Coronary artery (tissue), 2 donors: ENCODE data around the gene ENTPD1.
"Not testable (repeated sequence)": the region's sequence is repeated elsewhere in the genome, so short reads cannot be mapped to it uniquely, and the experiment has no call there.

ENCODE experiments used
- DNase-seq: peaks from one replicate; pipeline ENCODE4 v3.0.0-alpha.2; 2017; ENCODE audit warnings: low spot score
- H3K27ac ChIP-seq, 2 donors: fragments of 200-600 bp; sonication (generic); one replicate each; pipeline ENCODE4 v1.5.1; 2016 to 2019
- H3K4me3 ChIP-seq: fragments of 200-600 bp; sonication (generic); 2 replicates; pipeline ENCODE4 v1.5.1; 2016; ENCODE audit warnings: mild to moderate bottlenecking, moderate library complexity
- CTCF ChIP-seq: fragments of 200-600 bp; sonication (generic); IDR thresholded peaks from one replicate; pipeline ENCODE4 v1.5.1; 2019; ENCODE audit warnings: antibody characterized with exemption

Gene ENTPD1

GRCh38 chr10:95728526-95728925, 27.4 kb upstream of the ENTPD1 start:
- TF ChIP-seq CTCF = no peak
- H3K4me3 ChIP-seq = no peak overlapping the region
- no peak overlapping the region for H3K27ac ChIP-seq
- DNase-seq = no peak

DNA sequence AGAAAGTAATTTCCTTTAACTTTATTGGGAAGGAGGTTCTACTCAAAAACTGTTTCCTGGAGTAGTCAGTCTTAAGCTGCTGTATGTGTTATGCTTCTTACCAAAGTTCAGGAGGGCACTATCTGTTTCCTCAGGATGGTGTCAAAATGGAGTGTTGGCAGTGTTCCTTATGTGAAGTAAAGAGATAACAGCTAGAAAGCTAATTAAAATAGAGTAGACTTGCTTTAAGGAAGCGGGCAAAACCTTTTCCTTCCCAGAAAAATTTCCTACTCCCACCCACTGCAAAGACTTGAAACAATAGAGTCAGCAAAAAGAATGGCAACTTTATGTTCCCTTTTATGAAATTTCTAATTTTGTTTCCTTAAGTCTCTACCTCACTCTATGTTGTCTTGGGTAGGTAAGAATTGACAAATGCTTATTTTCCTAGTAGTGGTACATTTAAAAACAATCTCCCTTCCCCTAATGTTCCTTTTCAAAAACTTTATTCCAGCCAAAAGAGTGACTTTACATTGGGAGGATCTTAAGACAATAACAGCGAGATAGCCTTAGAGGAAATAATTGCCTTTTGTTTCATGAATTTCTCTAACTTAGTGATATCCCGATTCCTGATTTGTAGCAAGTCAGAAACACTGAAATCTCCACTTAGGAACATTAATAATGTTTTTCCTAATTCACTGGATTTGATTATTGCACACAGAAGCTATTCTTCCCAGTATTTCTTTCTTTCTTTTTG, 26.5 kb upstream of the ENTPD1 start:
- DNase-seq = no peak
- no peak for TF ChIP-seq CTCF
- H3K4me3 ChIP-seq = no peak overlapping the region
- peak overlapping the region in 1 of 2 donors; percentile 50 for H3K27ac ChIP-seq

DNA sequence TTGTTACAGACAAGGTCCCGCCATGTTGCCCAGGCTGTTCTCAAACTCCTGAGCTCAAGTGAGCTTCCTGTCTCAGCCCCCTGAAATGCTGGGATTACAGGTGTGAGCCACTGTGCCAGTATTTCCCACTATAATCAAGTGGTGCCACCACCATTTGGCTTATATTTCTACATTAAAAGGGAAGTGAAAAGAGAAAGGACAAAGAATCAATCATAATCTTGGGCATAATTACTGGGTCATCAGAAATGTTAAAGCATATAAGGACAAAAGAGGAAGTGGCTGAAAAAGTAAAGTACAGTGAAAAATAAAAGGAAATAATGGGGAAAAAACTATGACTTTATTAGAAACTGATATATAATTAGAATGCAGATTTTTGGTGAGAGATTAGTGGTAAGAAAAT, 25.7 kb upstream of the ENTPD1 start:
- Histone ChIP-seq H3K27ac (peak overlapping the region in 1 of 2 donors; percentile 50), H3K4me3 (no peak overlapping the region)
- no peak for TF ChIP-seq CTCF
- no peak for DNase-seq

DNA sequence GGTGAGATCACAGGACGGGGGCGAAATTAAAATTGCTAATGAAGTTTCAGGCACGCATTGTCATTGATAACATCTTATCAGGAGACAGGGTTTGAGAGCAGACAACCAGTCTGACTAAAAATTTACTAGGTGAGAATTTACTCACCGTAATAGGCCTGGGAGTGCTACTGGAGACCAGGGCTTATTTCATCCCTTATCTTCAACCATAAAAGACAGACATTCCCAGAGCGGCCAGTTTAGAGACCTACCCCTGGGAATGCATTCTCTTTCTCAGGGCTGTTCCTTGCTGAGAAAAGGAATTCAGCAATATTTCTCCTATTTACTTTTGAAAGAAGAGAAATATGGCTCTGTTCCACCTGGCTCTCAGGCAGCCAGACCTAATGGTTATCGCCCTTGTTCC, 23.1 kb upstream of the ENTPD1 start:
- not testable (repeated sequence) for H3K4me3 ChIP-seq, DNase-seq

GRCh38 chr10:95739056-95739455, 16.9 kb upstream of the ENTPD1 start:
- no peak for DNase-seq
- TF ChIP-seq CTCF = no peak
- Histone ChIP-seq H3K4me3 (no peak overlapping the region), H3K27ac (no peak overlapping the region)

More for the DNA sequence above, 23.1 kb upstream of the ENTPD1 start:
- not testable (repeated sequence) for H3K27ac ChIP-seq

GRCh38 chr10:95741807-95742467, 14.0 kb upstream of the ENTPD1 start:
- Histone ChIP-seq H3K27ac (peak overlapping the region in 1 of 2 donors; percentile 59), H3K4me3 (no peak overlapping the region)
- no peak for DNase-seq
- TF ChIP-seq CTCF = no peak

DNA sequence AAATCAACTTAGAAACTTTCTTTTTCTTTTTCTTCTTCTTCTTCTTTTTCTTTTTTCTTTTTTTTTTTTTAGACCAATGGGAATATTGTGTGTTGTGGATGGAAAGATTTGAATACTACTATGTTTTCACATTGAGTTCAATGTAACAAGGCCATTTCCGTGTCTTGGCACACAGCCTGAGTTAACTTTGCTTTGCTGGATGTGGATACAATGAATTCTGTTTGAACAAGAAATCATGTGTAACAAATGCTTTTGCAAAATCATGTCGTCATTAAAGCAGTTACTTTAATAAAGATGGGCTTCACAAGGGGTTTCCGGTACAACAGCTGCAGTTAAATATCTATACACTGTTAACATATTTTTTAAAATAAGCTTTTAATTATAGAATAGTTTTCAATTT, 13.5 kb upstream of the ENTPD1 start:
- no peak for DNase-seq
- Histone ChIP-seq H3K4me3 (no peak overlapping the region), H3K27ac (peak overlapping the region in 1 of 2 donors; percentile 26)
- no peak for TF ChIP-seq CTCF
